ENCODE results near the gene PPCDC. TPM values are rescaled to one million over a fixed set of nuclear protein-coding genes. Genes with fewer than 3 reads are reported as not detected.
"Not testable (repeated sequence)": the region's sequence is repeated elsewhere in the genome, so short reads cannot be mapped to it uniquely, and the experiment has no call there.

The PPCDC gene
- polyA plus RNA-seq, 1 experiment = 11.1 TPM

GRCh38 chr15:75090388-75090734 is 67.0 kb downstream of the PPCDC start:
- no peaks in the 10 kb centered on the region for H3K36me3 ChIP-seq (ENCODE audit: control insufficient read depth, insufficient read depth, low read length)
- no peak for TF ChIP-seq CTCF (IDR thresholded peaks at IDR 0.05; ENCODE audit: insufficient read depth, low read depth, low read length)
- ChIA-PET CTCF (no interaction called here), POLR2A (no interaction called here)
- no peak overlapping the region for H3K4me3 ChIP-seq (ENCODE audit: low read depth, low read length)
- H3K27me3 ChIP-seq (ENCODE audit: control insufficient read depth, insufficient read depth, low read length) = no peaks in the 10 kb centered on the region
- no peak for DNase-seq (ENCODE audit: low read depth)

- Histone ChIP-seq H3K36me3 (ENCODE audit: control insufficient read depth, insufficient read depth, low read length) (no peaks in the 10 kb centered on the region), H3K27me3 (ENCODE audit: control insufficient read depth, insufficient read depth, low read length) (no peaks in the 10 kb centered on the region), H3K4me3 (ENCODE audit: low read depth, low read length) (no peak overlapping the region)
- DNase-seq (ENCODE audit: low read depth) = no peak
- TF ChIP-seq CTCF (IDR thresholded peaks at IDR 0.05; ENCODE audit: insufficient read depth, low read depth, low read length) = no peak
- ChIA-PET CTCF (no interaction called here), POLR2A (no interaction called here)
These were observed 68.4 kb downstream of the PPCDC start for GRCh38 chr15:75091814-75092213.

- H3K36me3 ChIP-seq (ENCODE audit: control insufficient read depth, insufficient read depth, low read length); H3K27me3 ChIP-seq (ENCODE audit: control insufficient read depth, insufficient read depth, low read length); POLR2A ChIA-PET; DNase-seq (ENCODE audit: low read depth); H3K4me3 ChIP-seq (ENCODE audit: low read depth, low read length): not testable (repeated sequence)
- CTCF ChIA-PET = interaction anchor here (1.0 kb wide), 1 partner anchor 10 kb away, joined by 5 read pairs; no protein-coding TSS in a partner anchor
These were observed 71.6 kb downstream of the PPCDC start for GRCh38 chr15:75094961-75095478.

- POLR2A ChIA-PET = no interaction called here
- CTCF ChIA-PET = interaction anchor here (1.0 kb wide), 1 partner anchor 10 kb away, joined by 5 read pairs; no protein-coding TSS in a partner anchor
- H3K4me3 ChIP-seq (ENCODE audit: low read depth, low read length) = no peak overlapping the region
- no peak for TF ChIP-seq CTCF (IDR thresholded peaks at IDR 0.05; ENCODE audit: insufficient read depth, low read depth, low read length)
- no peaks in the 10 kb centered on the region for H3K36me3 ChIP-seq (ENCODE audit: control insufficient read depth, insufficient read depth, low read length)
- peaks cover 3% of the 10 kb centered on the region; the same call in 1 of the 2 replicates for H3K27me3 ChIP-seq (ENCODE audit: control insufficient read depth, insufficient read depth, low read length)
- DNase-seq (ENCODE audit: low read depth) = no peak
These were observed 72.2 kb downstream of the PPCDC start for GRCh38 chr15:75095594-75095993.

GRCh38 chr15:75097939-75098338 is 74.5 kb downstream of the PPCDC start:
- POLR2A ChIA-PET = no interaction called here
- H3K27me3 ChIP-seq (ENCODE audit: control insufficient read depth, insufficient read depth, low read length) = peaks cover 3% of the 10 kb centered on the region; the same call in 1 of the 2 replicates
- CTCF ChIA-PET = no interaction called here
- no peak overlapping the region for H3K4me3 ChIP-seq (ENCODE audit: low read depth, low read length)
- no peaks in the 10 kb centered on the region for H3K36me3 ChIP-seq (ENCODE audit: control insufficient read depth, insufficient read depth, low read length)
- no peak for TF ChIP-seq CTCF (IDR thresholded peaks at IDR 0.05; ENCODE audit: insufficient read depth, low read depth, low read length)
- DNase-seq (ENCODE audit: low read depth) = no peak

GRCh38 chr15:75098404-75098803 is 75.0 kb downstream of the PPCDC start:
- Histone ChIP-seq H3K36me3 (ENCODE audit: control insufficient read depth, insufficient read depth, low read length) (no peaks in the 10 kb centered on the region), H3K27me3 (ENCODE audit: control insufficient read depth, insufficient read depth, low read length) (peaks cover 3% of the 10 kb centered on the region; the same call in 1 of the 2 replicates), H3K4me3 (ENCODE audit: low read depth, low read length) (no peak overlapping the region)
- CTCF ChIA-PET = no interaction called here
- TF ChIP-seq CTCF (IDR thresholded peaks at IDR 0.05; ENCODE audit: insufficient read depth, low read depth, low read length) = no peak
- POLR2A ChIA-PET = no interaction called here
- no peak for DNase-seq (ENCODE audit: low read depth)
